Activated CD4-positive, alpha-beta T cell treated with anti-CD3 and anti-CD28 coated beads, Interleukin-2, amount 50 U/mL, for 4 hours (primary cell): Measurements from ENCODE around the gene CCDC69.

Experiments
- DNase-seq, 2 experiments: peaks; one replicate each; pipeline ENCODE4 v3.0.0-alpha.2; 2020

CCDC69 gene

DNA sequence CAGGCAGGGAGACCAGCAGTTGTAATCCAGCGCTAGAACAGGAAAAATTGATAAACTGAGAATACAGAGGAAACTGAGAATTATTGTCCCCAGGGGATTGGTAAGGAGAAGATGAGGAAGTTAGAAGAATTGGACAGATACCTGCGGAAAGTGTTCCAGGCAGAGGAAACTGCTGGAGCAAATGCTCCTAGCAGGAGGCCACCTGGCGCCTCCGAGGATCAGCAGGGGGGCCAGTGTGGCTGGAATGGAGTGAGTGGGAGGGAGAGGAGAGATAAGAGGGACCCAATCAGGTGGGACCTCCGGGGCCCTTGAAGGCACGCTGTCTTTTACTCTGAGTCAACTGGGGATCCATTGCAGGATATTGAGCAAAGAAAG, 65.6 kb downstream of the CCDC69 start:
- DNase-seq, result no peak

DNA sequence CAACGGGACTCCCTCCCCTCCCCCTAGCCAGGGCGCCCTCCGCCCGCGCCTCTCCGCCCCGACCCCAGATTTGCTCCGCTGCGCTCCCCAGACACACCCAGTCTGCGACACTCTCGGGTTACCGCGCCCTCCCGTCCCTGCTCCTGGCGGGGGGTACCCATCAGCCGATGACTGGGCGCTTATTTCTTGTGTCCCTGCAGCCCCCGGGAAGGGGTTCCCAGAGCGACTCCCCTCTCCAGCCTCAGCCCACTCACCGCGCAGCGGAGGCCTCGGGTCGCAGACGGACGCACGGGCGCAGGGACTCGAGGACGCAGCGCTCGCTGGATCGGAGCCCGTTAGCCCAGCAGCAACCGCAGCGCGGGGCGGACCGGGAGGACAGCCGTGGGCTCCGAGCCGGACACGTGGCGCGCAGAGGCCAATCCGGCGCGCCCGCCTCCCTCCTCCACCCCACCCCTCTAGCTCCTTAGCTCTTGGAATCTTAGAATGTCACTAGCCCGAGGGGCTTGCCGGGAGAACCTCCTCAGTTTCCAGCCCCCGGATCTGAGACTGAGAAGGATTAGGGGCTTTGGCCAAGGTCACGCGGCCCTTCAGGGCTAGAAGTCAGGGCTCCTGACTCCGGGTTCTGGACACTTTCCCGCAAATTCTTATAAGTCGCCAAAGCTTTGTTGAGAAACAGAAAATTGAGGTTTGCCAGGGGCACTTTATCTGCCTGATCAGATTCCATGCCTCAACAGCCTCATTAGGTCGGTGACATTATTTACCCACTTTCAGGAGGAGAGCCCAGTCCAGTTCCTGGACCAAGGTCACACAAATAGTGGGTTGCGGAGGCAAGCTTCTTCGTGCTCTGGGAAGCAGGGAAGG, 66.2 kb downstream of the CCDC69 start, which contains the start of gene ANXA6:
Gene ANXA6, minus strand, starts transcription at position 354 of the 861 bp plus-strand sequence. CDS start 9,878 bp downstream, outside the sequence.
- peak; percentile 34 to 47 for DNase-seq

DNA sequence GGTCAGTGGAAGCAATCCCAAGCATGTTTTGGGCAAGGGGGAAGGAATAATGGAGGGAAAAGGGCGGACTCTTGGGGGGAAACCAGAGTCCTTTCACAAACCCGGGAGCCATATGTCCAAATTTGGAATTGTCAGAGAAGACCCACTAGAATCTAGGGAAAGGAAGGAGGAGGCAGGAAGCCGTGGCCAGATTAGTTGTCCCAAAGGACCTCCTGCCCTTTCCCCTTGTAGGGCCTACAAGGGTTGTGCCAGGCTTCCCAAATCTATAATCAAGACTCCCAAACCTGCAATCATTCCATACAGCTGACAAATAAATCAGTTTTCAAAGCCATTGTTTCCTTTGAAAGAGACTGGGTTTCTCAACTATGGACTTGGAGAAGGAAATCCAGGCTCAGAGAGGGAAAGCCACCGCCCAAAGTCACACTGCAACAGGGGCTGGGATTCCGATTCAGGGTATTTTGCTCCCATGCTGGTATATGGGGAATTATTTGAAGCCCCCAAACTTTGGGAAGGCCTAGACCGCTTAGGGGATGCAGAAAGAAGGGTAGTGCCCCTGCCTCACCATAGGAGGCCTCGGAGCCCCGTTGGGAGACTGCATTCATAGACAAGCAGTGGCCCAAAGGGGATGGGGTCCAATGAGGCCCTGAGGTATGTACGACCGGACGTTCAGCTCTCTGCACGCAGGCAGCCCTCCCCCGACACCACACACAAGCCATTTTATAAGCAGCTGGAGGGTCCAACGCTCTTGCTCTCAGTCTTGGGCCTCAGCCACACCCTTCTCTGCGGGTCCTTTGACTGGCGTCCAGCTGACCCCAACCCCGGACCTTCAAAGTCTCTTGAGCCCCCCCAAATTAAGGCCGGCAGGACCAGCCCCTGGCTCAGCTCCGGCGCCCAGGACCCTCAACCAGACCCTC, 67.1 kb downstream of the CCDC69 start:
- no peak for DNase-seq

DNA sequence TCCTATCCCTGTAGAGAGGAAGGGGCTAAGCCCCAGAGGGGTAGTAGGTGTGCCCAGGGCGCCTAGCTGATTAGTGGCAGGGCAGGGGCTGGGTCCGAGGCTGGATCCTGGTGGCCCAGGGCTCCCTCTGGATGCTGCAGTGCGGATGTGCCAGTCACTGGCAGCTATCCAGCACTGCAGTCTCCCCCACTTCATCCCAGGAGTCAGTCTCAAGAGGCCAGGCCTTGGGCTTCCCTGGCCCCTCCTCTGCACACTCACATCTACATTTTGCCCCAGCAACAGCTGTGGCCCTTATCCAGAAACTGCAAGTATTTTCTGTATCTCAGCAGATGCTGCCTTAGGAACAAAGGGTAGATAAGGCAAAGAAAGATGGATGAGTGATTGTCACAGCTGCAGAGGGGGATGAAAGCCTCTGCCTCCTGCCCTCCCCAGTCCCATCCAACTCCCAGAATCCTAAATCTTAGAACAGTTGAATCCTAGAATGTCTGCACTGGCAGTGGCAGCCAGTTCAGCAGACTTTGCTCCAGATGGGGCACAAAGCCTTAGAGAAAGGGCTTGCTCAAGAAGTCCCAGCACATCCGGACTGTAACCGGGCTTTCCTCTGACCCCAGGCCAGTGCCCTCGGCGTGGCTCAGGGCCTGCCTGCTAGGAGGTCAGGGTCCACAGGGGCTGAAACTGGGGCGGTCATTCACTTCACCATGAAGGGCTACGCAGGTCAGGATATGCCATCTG, 68.0 kb downstream of the CCDC69 start:
- no peak for DNase-seq

DNA sequence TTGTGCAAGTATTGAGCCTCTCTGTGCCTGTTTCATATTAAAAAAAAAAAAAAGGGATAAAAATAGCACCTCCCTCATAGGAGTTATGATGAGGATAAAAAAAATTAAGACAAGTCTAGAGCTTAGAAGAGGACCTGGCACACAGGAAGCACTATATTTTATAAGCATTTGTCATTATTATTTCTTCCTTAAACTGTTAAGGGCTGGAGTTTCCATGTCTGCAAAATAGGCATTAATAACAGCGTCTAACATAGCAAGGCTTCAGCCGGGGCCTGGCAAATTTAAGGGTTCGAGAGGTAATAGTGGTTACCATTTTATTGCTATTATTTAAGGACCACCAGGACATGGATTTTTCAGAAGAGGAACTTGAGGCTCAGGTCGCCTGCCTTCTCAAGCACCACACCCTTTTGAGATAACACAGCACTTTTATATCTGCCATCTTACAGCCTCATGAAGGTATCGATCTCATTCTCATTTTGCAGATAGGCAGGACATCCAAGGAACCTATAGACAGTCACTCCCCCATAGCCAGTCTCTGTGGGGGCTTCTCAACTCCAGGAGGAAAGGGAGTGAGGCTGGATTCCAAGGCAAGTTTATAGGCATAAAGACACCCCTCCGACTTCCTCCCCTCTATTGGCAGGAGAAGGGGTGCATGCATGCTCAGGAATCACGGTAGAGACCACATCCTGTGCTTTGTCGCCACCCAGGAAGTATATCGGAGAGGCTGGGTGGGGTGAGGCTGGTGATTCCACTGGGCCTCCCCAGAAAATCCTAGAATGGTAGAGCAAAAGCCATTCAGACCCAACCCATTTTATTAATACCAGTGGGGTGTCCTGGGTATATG, 68.7 kb downstream of the CCDC69 start:
- no peak for DNase-seq

DNA sequence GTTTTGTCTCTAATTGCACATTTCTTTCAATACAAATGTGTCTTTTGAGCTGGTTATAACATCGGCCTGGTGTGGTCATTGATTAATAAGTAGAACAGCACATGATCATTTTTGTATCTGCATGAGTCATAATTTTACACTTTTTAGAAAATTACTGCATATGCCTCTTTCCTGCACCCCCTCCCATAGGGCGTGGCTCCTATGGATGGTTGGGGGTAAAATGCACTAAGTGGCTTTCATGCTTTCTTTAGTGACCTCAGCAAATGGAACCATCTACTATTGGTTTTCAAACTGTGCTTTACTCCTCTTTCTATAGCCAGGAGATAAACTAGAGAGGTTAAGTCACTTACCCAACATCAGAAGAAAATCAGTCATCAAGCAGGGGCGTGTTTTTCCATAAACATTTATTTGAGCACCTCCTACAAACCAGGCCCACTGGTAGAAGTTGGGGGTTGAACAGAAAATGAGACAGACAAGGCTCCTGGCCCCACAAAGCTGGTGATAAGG, 70.1 kb downstream of the CCDC69 start:
- peak; percentile 29 to 43 for DNase-seq

DNA sequence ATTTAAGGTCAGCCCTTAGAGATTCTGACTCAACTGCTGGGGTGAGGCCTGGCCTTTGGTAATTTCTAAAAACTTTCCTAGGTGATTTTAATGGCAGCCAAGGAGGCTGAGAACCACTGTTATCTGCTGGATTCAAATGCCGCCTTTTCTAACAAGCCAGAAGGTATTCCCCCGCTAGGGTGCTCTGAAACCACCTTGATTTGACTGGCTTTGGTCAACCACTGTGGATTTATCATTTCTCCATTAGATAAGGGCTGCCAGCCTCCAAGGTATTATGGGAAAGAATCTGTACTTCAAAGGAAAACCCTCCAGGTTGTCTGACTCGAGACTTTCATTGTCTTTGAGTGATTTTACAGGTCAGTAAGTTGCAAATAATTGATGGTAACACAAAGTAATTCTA, 70.6 kb downstream of the CCDC69 start:
- no peak for DNase-seq

DNA sequence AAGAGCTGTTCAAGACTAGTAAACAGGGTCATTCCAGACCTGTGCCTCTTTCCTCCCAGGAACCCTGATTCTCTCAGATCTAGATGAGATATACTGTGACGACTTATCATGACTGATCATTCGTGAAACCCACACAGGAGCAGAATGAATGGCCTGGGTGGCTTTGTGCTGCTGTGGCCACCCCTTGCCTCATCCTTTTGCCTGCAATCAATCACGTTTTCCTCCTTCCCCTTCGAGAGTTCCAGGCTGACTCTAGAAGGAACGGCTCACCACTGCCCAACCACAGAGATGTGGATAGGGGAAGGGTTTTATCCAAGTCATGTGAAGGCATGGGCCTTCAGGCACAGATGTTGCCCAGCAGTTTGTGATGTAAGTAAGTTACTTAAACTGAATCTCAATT, 72.1 kb downstream of the CCDC69 start:
- DNase-seq, result no peak

DNA sequence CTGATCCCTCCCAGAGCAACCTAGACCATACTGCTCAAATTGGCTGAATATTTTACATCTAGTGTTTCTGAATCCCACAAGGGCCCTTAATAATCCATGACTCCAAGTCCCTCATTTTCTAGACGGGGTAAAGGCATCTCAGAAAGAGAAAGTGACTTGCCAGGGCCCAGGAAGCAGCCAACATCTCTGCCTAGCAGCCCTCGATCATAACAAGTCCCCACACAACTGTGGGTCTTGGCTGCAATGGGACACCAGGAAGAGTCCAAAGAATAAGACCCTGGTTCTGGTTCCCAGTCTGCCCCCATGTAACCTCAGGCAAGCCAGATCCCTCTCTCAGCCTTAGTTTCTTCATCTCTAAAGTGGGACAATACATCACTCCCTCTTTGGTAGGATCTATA, 72.6 kb downstream of the CCDC69 start:
- DNase-seq, result no peak

DNA sequence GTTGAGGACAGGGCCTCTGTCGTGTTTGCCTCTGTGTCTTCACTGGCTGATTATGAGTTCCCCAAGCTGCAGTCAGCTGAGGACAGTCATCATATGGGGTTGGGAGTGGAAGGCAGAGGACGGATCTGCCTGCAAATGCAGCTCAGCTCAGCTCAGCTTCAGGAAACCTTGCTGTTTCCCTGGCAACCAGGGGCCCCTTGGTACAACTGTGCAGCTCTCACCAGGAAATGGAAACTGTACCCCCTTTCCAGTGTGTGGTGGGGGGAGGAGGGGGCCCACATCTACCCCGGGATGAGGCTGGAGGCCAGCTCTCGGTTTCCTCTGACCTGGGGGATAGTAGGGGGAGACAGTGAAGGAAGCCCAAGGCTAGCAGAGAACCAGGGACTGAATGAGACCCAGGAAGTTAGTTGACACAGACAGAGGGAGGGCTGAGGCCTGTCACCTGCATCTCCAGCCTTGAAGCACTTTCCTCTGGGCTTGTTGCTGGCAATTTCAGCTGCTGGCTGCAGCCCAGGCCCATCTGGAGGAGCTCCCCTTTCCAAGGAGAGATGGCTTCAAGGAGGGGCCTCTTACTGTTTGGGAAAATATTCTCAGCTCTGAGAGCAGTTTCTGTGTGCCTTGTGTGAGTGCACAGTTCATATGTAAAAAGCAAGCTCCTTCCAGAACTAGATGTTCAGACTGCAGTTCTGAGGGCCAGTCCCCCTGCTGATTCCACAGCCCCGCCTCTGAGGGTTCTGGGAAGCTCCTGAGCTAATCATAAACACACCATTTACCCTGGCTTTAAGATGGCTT, 73.2 kb downstream of the CCDC69 start:
- DNase-seq, result peak; percentile 42 to 47

DNA sequence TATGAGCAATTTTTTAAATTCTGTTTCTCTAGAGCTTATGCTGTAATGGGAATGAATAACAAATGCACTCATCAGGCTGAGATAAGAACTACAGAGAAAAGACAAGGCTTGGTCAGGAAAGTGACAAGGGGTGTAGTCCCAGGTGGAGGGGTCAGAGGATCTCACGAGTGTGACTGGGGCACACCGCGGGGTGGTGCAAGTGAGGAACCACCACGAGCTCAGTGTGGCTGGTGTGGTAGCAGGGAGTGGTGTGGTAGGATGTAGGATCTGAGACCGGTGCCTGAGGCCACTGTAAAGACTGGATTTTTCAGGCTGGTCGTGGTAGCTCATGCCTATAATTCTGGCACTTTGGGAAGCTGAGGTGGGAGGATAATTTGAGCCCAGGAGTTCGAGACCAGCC, 75.3 kb downstream of the CCDC69 start:
- DNase-seq, result no peak

DNA sequence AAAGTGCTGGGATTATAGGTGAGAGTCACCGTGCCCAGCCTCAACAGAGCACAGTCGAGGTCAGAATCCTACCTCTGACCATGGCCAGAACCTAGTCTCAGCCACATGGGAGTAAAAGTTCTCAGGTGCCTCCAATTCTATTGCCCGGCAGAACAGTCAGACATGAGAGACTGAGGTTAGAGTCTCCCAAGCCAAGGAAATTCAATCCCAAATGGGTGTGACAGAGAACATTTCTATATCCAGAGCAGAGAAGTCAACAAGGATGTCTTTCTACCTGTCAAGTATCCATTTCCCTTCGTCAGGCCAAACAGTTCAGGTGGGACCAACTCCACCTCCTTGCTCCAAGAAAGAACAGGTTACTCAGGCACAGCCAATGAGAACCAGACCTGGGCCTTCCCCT, 76.9 kb downstream of the CCDC69 start:
- no peak for DNase-seq

DNA sequence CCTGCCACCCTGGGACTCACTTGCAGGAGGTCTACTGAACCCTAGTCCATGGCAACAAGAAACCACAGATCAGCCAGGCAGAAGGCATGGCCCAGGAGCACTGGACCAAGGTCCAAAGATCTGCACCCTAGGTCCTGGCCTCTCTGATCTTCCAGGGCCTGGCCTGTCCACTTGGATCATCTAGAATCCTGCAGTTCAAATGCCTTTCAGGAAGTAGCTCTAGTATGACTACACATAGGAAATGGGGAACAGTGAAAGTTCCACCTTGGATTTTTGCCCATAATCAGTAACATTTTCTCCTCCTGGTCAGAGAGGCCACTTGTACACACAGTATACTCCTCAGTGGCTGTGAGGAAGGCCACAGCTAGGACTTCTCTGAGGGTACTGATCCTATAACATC, 77.8 kb downstream of the CCDC69 start:
- no peak for DNase-seq

DNA sequence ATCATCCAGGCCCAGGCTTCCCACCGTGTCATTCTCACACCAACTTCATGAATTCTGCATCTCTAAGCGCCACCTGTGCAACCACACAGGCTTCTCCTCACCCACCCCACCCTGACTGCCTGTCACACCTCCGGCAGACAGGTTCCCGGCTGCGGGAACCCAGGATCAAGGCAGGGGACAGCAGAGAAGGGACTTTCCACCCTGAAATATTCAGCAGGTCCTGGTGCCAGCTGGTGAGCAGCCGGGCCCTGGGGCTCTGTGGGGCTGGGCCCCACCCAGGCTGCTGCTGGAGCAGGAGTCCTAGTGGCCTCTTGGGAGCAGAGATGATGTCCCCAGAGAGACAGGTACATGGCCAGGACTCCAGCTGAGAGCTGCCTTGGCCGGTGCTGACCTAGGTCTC, 79.0 kb downstream of the CCDC69 start:
- DNase-seq, result no peak

DNA sequence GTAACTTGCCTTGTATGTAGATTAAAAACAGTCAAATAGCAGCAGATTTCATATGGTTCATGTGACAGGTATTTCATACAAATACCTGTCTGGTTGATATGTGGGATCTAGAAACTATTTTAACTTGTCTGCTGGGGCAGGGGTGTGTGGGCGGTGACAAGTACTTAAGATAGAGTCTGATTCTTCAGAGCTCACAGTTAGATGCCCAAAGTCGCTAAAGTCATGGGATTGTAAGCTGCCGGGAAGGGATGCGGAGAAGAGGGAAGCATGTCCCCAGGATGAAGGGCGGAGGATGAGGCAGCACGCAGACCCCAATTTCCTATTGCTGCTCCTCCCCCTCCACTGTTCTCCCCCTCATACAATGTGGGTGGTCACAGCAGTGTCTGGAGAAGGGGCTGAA, 79.6 kb downstream of the CCDC69 start:
- no peak for DNase-seq

DNA sequence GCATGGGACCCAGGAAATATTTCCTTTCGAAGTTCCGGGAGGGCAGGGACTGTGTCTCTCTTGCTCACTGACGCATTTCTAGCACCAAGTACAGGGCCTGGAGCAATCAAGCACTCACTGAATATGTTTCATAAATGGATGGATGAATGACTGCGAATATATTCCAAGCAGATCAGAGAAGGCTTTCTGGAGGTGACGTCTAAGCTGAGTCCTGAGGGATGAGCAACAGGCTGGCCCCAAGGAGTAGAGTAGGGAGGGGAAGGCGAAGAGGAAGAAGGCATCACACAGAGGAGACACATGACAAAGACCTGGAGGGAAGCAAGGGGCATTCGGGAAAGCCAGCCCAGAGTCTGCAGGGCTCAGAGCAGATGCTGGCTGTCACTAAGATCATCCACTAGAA, 80.2 kb downstream of the CCDC69 start:
- no peak for DNase-seq

DNA sequence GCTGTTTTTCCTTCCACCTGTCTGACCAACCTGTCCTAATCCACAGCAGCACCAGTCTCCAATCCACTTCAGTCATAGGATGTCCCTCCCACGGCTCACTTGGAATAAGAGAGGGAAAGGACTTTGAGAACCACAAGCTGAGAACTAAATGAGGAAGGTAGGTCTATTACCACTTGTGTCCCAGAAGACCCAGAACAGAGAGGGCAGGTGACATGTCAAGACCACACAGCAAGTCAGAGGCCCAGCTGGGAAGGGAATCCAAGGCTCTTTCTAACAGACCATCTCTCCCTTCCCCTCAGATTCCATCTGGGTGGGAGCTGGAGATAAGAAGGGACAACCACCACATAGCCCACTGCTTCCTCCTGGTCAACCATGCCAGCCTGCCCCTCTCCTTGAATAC, 81.0 kb downstream of the CCDC69 start:
- DNase-seq, result no peak

DNA sequence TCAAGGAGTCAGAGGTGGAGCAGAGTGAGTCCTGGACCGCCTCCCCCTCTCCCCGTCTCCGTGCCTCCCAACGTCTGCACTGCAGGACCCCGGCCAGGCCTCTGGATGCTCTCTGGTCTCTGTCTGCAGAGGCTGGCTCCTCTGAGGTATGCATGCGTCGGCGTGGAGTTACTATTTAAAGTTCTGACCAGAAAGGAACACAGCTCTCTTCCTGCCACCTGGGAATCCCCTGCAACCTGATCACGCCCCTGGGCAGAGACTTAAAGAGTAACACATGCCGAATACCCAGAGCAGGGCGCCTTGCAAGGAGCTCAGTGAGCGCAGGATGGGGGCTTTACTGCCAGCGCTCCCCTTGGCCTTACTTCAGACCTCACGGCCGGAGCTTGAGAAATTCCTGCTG, 82.4 kb downstream of the CCDC69 start:
- peak; percentile 41 to 52 for DNase-seq

DNA sequence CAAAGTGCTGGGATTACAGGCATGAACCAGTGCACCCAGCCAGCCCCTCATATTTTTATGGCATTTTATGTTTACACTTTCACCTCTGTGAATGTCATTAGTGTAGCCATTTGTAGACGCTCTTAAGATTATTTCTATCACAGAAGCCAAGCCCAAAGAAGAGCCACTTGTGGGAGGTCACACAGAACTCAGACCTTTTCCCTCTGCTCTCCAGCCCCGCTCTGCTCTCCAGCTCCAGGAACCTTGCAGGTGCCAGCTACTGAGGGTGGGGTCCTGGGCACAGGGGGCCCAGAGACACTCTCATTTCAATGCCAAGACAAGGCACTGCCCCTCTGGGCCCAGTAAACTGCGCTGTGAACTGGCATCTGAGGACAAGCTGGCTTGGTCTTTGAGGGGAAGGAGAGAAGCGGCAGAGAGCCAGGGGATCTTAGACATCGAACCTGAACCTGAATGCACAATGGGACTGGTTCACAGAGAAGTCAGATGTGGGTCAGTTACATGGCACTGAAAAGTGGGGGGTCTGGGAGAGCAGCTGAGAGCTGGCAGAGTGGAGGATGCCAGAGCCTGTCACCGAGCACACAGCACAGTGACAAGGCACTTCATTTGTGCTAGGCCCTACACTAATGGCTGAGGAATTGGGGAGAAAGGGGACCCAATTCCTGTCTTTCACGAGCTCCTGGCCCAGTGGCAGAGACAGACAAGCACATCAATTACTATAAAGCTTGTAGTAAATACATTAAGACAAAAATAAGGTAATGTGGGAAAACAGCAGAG, 83.0 kb downstream of the CCDC69 start:
- no peak for DNase-seq

DNA sequence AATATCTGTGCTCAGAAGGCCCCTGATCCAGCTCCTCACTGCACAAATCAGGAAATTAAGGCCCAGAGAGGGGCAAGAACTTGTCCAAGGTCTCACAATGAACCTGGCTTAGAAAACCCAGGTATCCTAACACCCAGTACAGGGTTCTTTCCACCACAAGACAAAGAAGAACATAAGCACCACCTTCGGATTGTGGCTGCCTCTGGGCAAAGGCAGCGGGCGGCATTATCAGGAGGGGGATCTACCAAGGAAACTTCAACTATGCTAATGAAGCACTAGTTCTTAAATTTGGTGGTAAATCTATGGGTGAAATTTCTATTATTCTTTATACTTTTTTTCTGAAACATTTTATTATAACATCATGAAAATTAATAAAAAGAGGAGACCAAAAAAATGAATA, 84.2 kb downstream of the CCDC69 start:
- DNase-seq, result no peak
